Trophoblast cell (in vitro differentiated cells and primary cell): ENCODE measurements around the gene XYLB.

Experiments used
- DNase-seq, 2 donors: peaks; one replicate each; pipeline ENCODE4 v3.0.0-alpha.2; 2016
- H2AFZ ChIP-seq: 2 replicates; pipeline ENCODE4 v1.6.1; 2013; ENCODE audit warnings: low read length, moderate library complexity, mild to moderate bottlenecking; ENCODE audit not compliant: insufficient read depth, poor library complexity
- H2AK5ac ChIP-seq: 2 replicates; pipeline ENCODE4 v1.6.1; 2013; ENCODE audit warnings: mild to moderate bottlenecking, low read length
- H2BK120ac ChIP-seq: 2 replicates; pipeline ENCODE4 v1.6.1; 2013; ENCODE audit warnings: low read length, mild to moderate bottlenecking, moderate library complexity; ENCODE audit not compliant: insufficient read depth, poor library complexity
- H2BK12ac ChIP-seq: 2 replicates; pipeline ENCODE4 v1.6.1; 2013; ENCODE audit warnings: mild to moderate bottlenecking, low read length, moderate library complexity
- H2BK5ac ChIP-seq: 2 replicates; pipeline ENCODE4 v1.6.1; 2013; ENCODE audit warnings: low read length, low read depth, moderate library complexity, mild to moderate bottlenecking; ENCODE audit not compliant: poor library complexity
- H3K14ac ChIP-seq: 2 replicates; pipeline ENCODE4 v1.6.1; 2013; ENCODE audit warnings: mild to moderate bottlenecking, low read length
- H3K18ac ChIP-seq: 2 replicates; pipeline ENCODE4 v1.6.1; 2013; ENCODE audit warnings: mild to moderate bottlenecking, low read length
- H3K23ac ChIP-seq: 2 replicates; pipeline ENCODE4 v1.6.1; 2013; ENCODE audit warnings: low read length
- H3K27ac ChIP-seq: 2 replicates; pipeline ENCODE4 v1.5.1; 2013; ENCODE audit warnings: low read depth, mild to moderate bottlenecking, inconsistent platforms, low read length, moderate library complexity
- H3K27me3 ChIP-seq: 2 replicates; pipeline ENCODE4 v1.6.1; 2013; ENCODE audit warnings: inconsistent platforms, mild to moderate bottlenecking, low read length, moderate library complexity; ENCODE audit not compliant: insufficient read depth
- H3K36me3 ChIP-seq, 2 experiments: 1 replicate in 1 of 2; 2 replicates in 1 of 2; pipeline ENCODE4 v1.6.1; 2013; ENCODE audit warnings: low read length in 2 of 2, mild to moderate bottlenecking in 2 of 2, moderate library complexity in 1 of 2; ENCODE audit not compliant: insufficient read depth in 2 of 2, control insufficient read depth in 1 of 2
- H3K4ac ChIP-seq: 2 replicates; pipeline ENCODE4 v1.6.1; 2013; ENCODE audit warnings: low read depth, mild to moderate bottlenecking, low read length, moderate library complexity
- H3K4me1 ChIP-seq, 2 experiments: 1 replicate in 1 of 2; 2 replicates in 1 of 2; pipeline ENCODE4 v1.6.1; 2013; ENCODE audit warnings: low read length in 2 of 2, mild to moderate bottlenecking in 2 of 2, moderate library complexity in 1 of 2; ENCODE audit not compliant: insufficient read depth in 2 of 2, control insufficient read depth in 1 of 2
- H3K4me2 ChIP-seq: 2 replicates; pipeline ENCODE4 v1.6.1; 2013; ENCODE audit warnings: inconsistent platforms, mild to moderate bottlenecking, low read length, moderate library complexity
- H3K4me3 ChIP-seq: 2 replicates; pipeline ENCODE4 v1.5.1; 2013; ENCODE audit warnings: mild to moderate bottlenecking, low read depth, low read length, inconsistent platforms
- H3K79me1 ChIP-seq: one replicate; pipeline ENCODE4 v1.6.1; 2013; ENCODE audit warnings: low read length
- H3K79me2 ChIP-seq: 2 replicates; pipeline ENCODE4 v1.6.1; 2013; ENCODE audit warnings: low read length, mild to moderate bottlenecking; ENCODE audit not compliant: control insufficient read depth, insufficient read depth, poor library complexity
- H3K9ac ChIP-seq: 2 replicates; pipeline ENCODE4 v1.6.1; 2013; ENCODE audit warnings: mild to moderate bottlenecking, low read length
- H3K9me3 ChIP-seq: 2 replicates; pipeline ENCODE4 v1.6.1; 2013; ENCODE audit warnings: low read depth, mild to moderate bottlenecking, control low read depth, inconsistent platforms, low read length; ENCODE audit not compliant: insufficient read depth
- H4K12ac ChIP-seq: 2 replicates; pipeline ENCODE4 v1.6.1; 2013; ENCODE audit warnings: low read depth, mild to moderate bottlenecking, low read length, moderate library complexity
- H4K8ac ChIP-seq: 2 replicates; pipeline ENCODE4 v1.6.1; 2013; ENCODE audit warnings: low read depth, mild to moderate bottlenecking, low read length, moderate library complexity
- H4K91ac ChIP-seq: one replicate; pipeline ENCODE4 v1.6.1; 2013; ENCODE audit warnings: low read depth, mild to moderate bottlenecking, low read length, moderate library complexity
- WGBS: extraction: QIAGEN DNeasy Blood & Tissue Kit; methylation state at CpG from one replicate; pipeline ENCODE4 v1.1.7; 2013; ENCODE audit warnings: missing lambda C conversion rate; ENCODE audit not compliant: insufficient read length, insufficient coverage; ENCODE audit errors: extremely low coverage; 5-methylcytosine and 5-hydroxymethylcytosine counted together

The XYLB gene

GRCh38 chr3:38387862-38388261 is 41.3 kb downstream of the XYLB start:
- H2BK12ac ChIP-seq, result no peak overlapping the region
- no peaks in the 10 kb centered on the region for H3K79me1 ChIP-seq
- no peak overlapping the region for H2BK5ac ChIP-seq
- no peak overlapping the region for H3K18ac ChIP-seq
- no peaks in the 10 kb centered on the region for H3K27me3 ChIP-seq
- H3K23ac ChIP-seq, result no peak overlapping the region
- no peaks in the 10 kb centered on the region for H3K9me3 ChIP-seq
- H3K4me3 ChIP-seq, result no peak overlapping the region
- WGBS, result no CpG with 5 or more reads among the region's 5 CpGs
- H2BK120ac ChIP-seq, result no peak overlapping the region
- no peak overlapping the region for H3K27ac ChIP-seq
- no peak overlapping the region for H3K4ac ChIP-seq
- H3K9ac ChIP-seq, result no peak overlapping the region
- no peaks in the 10 kb centered on the region for H3K79me2 ChIP-seq
- no peaks in the 10 kb centered on the region for H3K4me1 ChIP-seq
- no peak overlapping the region for H2AK5ac ChIP-seq
- no peak overlapping the region for H4K8ac ChIP-seq
- H3K14ac ChIP-seq, result no peak overlapping the region
- no peak for DNase-seq
- no peak overlapping the region for H3K4me2 ChIP-seq
- no peak overlapping the region for H4K91ac ChIP-seq
- H3K36me3 ChIP-seq, result peaks cover 0 to 2% of the 10 kb centered on the region in 2 experiments
- no peak overlapping the region for H2AFZ ChIP-seq
- H4K12ac ChIP-seq, result no peak overlapping the region

- no peak overlapping the region for H3K27ac ChIP-seq
- no peak overlapping the region for H3K4me3 ChIP-seq
- H4K91ac ChIP-seq, result no peak overlapping the region
- no peaks in the 10 kb centered on the region for H3K4me1 ChIP-seq
- no peak overlapping the region for H3K23ac ChIP-seq
- no peak overlapping the region for H3K9ac ChIP-seq
- H3K4me2 ChIP-seq, result no peak overlapping the region
- H3K79me1 ChIP-seq, result no peaks in the 10 kb centered on the region
- WGBS, result no CpG with 5 or more reads among the region's 1 CpG
- H4K12ac ChIP-seq, result no peak overlapping the region
- H2BK5ac ChIP-seq, result no peak overlapping the region
- no peak overlapping the region for H2AFZ ChIP-seq
- DNase-seq, result no peak
- H3K9me3 ChIP-seq, result no peaks in the 10 kb centered on the region
- no peaks in the 10 kb centered on the region for H3K27me3 ChIP-seq
- H2BK120ac ChIP-seq, result no peak overlapping the region
- no peak overlapping the region for H3K4ac ChIP-seq
- H2AK5ac ChIP-seq, result no peak overlapping the region
- H3K14ac ChIP-seq, result no peak overlapping the region
- no peak overlapping the region for H2BK12ac ChIP-seq
- no peaks in the 10 kb centered on the region for H3K79me2 ChIP-seq
- no peak overlapping the region for H4K8ac ChIP-seq
- H3K36me3 ChIP-seq, result no peaks in the 10 kb centered on the region
- no peak overlapping the region for H3K18ac ChIP-seq
Observed at GRCh38 chr3:38392604-38393163, 46.1 kb downstream of the XYLB start.

GRCh38 chr3:38396239-38396638 is 49.7 kb downstream of the XYLB start:
- Histone ChIP-seq H3K9ac (no peak overlapping the region), H3K79me2 (no peaks in the 10 kb centered on the region), H2BK5ac (no peak overlapping the region), H3K4me3 (no peak overlapping the region), H3K4ac (no peak overlapping the region), H2BK12ac (no peak overlapping the region), H3K18ac (no peak overlapping the region), H2BK120ac (no peak overlapping the region), H3K27ac (no peak overlapping the region), H2AK5ac (no peak overlapping the region), H3K14ac (no peak overlapping the region), H3K79me1 (no peaks in the 10 kb centered on the region), H3K9me3 (no peaks in the 10 kb centered on the region), H3K36me3 (no peaks in the 10 kb centered on the region), H4K12ac (no peak overlapping the region), H2AFZ (no peak overlapping the region), H3K27me3 (no peaks in the 10 kb centered on the region), H4K91ac (no peak overlapping the region), H3K23ac (no peak overlapping the region), H3K4me1 (no peaks in the 10 kb centered on the region), H4K8ac (no peak overlapping the region), H3K4me2 (no peak overlapping the region)
- no peak for DNase-seq
- no CpG with 5 or more reads among the region's 2 CpGs for WGBS

DNA sequence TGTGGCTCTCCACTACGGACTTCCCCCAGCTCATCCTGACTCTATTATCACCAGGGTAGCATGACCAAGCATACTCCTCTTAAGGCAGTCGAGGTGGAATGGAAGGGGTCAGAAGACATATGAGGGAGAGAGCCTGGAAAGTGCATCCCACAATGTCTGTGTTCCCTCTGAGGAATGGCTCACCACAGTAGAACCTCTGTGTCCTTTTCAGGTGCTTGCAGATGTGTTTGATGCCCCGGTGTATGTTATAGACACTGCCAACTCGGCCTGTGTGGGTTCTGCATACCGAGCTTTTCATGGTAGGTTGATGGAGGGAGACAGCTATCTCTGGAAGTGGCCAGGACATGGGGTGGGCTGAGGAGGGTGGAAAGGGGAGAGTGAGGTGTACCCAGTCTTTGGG is 50.3 kb downstream of the XYLB start:
- no peak overlapping the region for H3K4me3 ChIP-seq
- no peak overlapping the region for H3K14ac ChIP-seq

More for the DNA sequence above, 50.3 kb downstream of the XYLB start:
- H2AK5ac ChIP-seq, result no peak overlapping the region
- no peak overlapping the region for H4K91ac ChIP-seq
- no peak overlapping the region for H3K23ac ChIP-seq
- no peak for DNase-seq
- H3K36me3 ChIP-seq, result peaks cover 0 to 4% of the 10 kb centered on the region in 2 experiments
- no peaks in the 10 kb centered on the region for H3K27me3 ChIP-seq
- no peak overlapping the region for H2BK12ac ChIP-seq
- no peaks in the 10 kb centered on the region for H3K9me3 ChIP-seq
- no peak overlapping the region for H2AFZ ChIP-seq
- no peak overlapping the region for H3K27ac ChIP-seq
- H3K79me1 ChIP-seq, result no peaks in the 10 kb centered on the region
- H3K9ac ChIP-seq, result no peak overlapping the region
- H3K4ac ChIP-seq, result no peak overlapping the region
- H3K79me2 ChIP-seq, result no peaks in the 10 kb centered on the region
- no peak overlapping the region for H3K18ac ChIP-seq
- H2BK120ac ChIP-seq, result no peak overlapping the region
- no peak overlapping the region for H4K8ac ChIP-seq
- H4K12ac ChIP-seq, result no peak overlapping the region
- no CpG with 5 or more reads among the region's 5 CpGs for WGBS
- H2BK5ac ChIP-seq, result no peak overlapping the region
- H3K4me2 ChIP-seq, result no peak overlapping the region
- H3K4me1 ChIP-seq, result no peaks in the 10 kb centered on the region
